DMS114 treated with DMSO at 0.1 percent for 48 hours (cell line): ENCODE results near the gene ST7L.
"Not testable (repeated sequence)": the region's sequence is repeated elsewhere in the genome, so short reads cannot be mapped to it uniquely, and the experiment has no call there.

Experiments used
- DNase-seq: peaks from one replicate; lab custom pipeline; 2025; ENCODE audit not compliant: unreplicated experiment; lab: John Stamatoyannopoulos, UW

Gene ST7L

DNA sequence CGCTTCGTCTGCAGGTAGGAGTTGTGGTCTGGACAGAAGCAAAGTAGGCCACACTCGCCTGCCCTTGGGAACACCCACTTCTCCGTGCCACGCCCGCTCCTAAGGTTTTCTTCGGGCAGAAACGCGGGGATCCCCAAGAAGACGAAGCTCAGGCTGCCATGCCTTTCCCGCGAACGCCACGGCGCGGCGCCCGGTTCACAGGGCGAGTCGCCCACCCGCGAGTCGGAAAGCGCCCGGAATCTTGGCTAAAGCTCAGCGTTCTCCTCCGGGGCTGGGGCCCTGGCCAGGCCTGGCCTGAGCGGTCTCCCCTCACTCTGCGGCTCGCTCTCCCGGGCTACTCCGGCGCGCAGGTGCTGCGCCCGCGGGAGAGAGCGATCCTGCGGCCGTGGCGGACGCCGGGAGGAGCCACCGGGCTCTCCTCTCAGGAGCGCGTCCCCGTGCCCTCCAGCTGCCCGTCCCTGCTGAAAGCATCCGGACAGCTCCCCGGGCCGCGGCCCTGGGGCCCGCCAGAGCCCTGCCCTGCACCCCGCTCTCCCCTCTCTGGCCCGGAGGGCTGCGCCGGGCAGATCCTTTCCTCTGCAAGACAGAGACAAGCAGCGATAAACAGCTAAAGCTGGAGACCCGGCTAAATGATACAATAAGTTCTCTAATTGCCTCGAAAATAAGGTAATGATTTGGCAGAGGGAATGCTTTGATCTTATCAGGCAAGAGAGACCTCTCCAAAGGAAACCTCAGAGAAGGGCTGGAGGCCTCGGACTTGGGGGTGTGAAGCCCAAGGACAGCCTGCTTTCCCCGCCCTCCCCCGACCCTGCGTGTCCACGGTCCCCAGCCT lies 116.9 kb downstream of the ST7L start:
- no peak for DNase-seq

DNA sequence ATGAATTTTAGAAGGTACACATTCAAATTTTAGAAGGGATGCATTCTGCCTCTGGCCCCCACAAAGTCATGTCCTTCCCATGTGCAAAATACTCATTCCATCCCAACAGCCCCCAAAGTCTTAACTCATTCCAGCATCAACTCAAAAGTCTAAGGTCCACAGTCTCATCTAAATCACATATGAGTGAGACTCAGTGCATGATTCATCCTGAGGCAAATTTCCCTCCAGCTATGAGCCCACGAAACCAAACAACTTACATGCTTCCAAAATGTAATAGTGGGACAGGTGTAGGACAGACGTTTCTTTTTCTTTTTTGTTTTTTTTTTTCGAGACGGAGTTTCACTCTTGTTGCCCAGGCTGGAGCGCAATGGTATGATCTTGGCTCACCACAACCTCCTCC lies 122.7 kb downstream of the ST7L start:
- DNase-seq: no peak

DNA sequence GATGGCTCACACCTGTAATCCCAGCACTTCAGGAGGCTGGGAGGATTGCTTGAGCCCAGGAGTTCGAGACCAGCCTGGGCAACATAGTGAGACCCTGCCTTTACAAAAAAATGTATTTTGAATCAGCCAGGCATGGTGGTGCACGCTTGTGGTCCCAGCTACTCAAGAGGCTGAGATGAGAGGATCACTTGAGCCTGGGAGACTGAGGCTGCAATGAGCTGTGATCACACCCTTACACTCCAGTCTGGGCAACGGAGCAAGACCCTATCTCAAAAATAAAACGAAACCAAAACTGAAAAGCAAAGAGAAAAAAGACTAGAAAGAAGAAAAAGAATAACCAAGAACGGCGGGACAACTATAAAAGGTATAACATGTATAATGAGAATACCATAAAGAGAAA lies 125.6 kb downstream of the ST7L start:
- DNase-seq: no peak

DNA sequence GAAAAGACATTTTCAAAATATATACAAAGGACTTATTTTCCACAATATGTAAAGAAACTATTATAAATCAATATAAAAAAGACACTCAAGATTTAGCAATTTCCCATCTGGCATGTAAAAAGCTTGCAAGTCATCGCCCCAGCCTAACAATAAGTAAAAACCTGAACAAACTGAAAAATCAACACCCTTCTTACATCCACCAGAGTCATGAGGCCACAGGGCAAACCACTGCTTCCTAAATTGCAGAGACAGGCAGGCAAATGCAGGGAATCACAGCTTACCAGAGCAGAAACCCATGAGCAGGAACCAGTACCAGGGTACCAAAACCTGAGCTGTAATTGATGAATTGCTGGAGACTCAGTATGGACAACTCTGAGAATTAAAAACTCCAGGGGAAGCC lies 126.9 kb downstream of the ST7L start:
- no peak for DNase-seq

DNA sequence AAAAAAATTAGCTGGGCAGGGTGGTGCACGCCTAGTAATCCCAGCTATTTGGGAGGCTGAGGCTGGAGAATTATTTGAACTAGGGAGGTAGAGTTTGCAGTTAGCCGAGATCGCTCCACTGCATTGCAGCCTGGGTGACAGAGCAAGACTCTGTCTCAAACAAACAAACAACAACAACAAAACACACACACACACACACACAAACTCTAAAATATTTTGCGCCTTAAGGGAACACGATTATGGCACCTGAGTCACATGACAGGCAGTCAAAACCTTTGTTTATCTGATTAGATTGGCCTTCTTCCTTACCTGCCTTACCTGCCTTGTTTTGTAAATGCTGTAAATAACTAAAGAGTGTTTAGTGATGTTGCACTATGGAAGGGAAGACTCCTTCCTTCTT lies 130.8 kb downstream of the ST7L start:
- DNase-seq: no peak

DNA sequence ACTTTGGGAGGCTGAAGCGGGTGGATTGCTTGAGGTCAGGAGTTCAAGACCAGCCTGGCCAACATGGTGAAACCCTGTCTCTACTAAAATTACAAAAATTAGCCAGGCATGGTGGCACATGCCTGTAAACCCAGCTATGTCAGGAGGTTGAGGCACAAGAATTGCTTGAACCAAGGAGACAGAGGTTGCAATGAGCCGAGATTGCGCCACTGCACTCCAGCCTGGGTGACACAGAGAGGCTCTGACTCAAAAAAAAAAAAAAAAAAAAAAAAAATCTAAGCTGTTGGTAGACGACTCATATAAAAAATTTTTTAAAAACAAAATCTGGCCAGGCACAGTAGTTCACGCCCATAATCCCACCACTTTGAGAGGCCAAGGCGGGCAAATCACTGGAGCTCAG lies 131.3 kb downstream of the ST7L start:
- not testable (repeated sequence) for DNase-seq

DNA sequence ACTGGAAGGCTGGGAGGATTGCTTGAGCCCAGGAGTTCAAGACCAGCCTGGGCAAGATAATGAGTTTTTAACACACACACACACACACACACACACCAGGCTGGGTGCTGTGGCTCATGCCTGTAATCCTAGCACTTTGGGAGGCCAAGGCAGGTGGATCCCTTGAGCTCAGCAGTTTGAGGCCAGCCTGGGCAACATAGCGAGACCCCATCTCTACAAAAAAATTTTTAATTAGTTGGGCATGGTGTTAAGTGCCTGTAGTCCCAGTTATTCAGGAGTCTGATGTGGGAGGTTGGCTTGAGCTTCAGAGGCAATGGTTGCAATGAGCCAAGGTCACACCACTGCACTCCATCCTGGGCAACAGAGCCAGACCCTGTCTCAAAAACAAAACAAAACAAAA lies 132.9 kb downstream of the ST7L start:
- DNase-seq: not testable (repeated sequence)

DNA sequence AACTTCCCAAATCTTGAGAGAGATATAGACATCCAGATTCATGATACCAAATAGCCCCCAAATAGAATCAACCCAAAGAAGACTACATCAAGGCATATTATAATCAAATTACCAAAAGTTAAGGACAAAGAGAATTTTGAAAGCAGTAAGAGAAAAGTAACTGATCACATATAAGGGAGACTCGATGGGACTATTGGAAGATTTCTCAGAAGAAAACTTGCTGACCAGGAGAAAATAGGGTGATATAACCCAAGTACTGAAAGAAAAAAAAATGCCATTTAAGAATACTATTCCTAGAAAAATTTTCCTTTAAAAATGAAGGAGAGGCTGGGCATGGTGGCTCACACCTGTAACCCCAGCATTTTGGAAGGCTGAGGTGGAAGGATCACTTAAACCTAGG lies 140.6 kb downstream of the ST7L start:
- DNase-seq: no peak

DNA sequence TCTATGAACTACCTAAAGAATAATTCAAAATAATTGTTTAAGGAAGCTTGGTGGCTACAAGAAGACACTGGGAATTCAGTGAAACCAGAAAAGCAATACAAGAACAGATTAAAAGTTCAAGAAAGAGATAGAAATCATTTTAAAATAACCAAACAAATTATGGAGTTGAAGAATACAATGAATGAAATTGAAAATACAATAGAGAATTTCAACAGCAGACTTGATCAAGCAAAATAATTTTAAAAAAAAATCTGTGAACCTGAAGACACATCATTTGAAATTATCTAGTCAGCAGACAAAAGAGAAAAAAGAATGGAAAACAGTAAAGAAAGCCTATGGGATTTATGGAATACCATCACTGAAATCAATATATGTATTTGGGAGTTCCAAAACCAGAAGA lies 141.4 kb downstream of the ST7L start:
- DNase-seq: no peak
